Breast epithelium (tissue), 3 donors: ENCODE results near the gene ZNF550.
A peak's percentile ranks its signal among the peaks of the same experiment; 100 is the strongest.
"Not testable (repeated sequence)": the region's sequence is repeated elsewhere in the genome, so short reads cannot be mapped to it uniquely, and the experiment has no call there.

ENCODE experiments used
- POLR2A ChIP-seq: fragments of 450-650 bp; IDR thresholded peaks from one replicate; pipeline ENCODE4 v1.6.1; 2016; ENCODE audit warnings: antibody characterized with exemption, mild to moderate bottlenecking, moderate library complexity
- POLR2AphosphoS5 ChIP-seq, 3 donors: sonication (generic); formaldehyde crosslinking; IDR thresholded peaks; one replicate each; pipeline ENCODE4 v1.6.1; 2017; ENCODE audit warnings: antibody characterized with exemption in 3 of 3
- TF ChIP-seq, protein P1 (sequence below), 3 donors: fragments of 450-650 bp; IDR thresholded peaks; one replicate each; pipeline ENCODE4 v1.5.1; 2016 to 2017; ENCODE audit warnings: antibody characterized with exemption in 3 of 3, mild to moderate bottlenecking in 3 of 3, moderate library complexity in 3 of 3

GRCh38 chr19:57487477-57488298 lies 72.0 kb downstream of the ZNF550 start, which contains the start of gene ZNF419:
- TF ChIP-seq, protein P1, sequence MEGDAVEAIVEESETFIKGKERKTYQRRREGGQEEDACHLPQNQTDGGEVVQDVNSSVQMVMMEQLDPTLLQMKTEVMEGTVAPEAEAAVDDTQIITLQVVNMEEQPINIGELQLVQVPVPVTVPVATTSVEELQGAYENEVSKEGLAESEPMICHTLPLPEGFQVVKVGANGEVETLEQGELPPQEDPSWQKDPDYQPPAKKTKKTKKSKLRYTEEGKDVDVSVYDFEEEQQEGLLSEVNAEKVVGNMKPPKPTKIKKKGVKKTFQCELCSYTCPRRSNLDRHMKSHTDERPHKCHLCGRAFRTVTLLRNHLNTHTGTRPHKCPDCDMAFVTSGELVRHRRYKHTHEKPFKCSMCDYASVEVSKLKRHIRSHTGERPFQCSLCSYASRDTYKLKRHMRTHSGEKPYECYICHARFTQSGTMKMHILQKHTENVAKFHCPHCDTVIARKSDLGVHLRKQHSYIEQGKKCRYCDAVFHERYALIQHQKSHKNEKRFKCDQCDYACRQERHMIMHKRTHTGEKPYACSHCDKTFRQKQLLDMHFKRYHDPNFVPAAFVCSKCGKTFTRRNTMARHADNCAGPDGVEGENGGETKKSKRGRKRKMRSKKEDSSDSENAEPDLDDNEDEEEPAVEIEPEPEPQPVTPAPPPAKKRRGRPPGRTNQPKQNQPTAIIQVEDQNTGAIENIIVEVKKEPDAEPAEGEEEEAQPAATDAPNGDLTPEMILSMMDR (IDR thresholded peaks at IDR 0.05), result not testable (repeated sequence)
- TF ChIP-seq POLR2AphosphoS5 (IDR thresholded peaks at IDR 0.05), result peak; percentile 54 to 87 (median 74)
- not testable (repeated sequence) for TF ChIP-seq POLR2A
